SJCRH30 (cell line): Measurements from ENCODE around the gene SORL1-AS1.

Experiments used
- DNase-seq, 2 experiments: peaks; one replicate each; pipeline ENCODE4 v3.0.0-alpha.2; 2015 to 2020
- H3K27ac ChIP-seq: fragments of 250-450 bp; sonication (Bioruptor Pico); 2 replicates; pipeline ENCODE4 v1.5.1; 2020; ENCODE audit warnings: mild to moderate bottlenecking, moderate library complexity
- H3K27me3 ChIP-seq: fragments of 250-450 bp; sonication (Bioruptor Pico); 2 replicates; pipeline ENCODE4 v1.5.1; 2020; ENCODE audit warnings: mild to moderate bottlenecking, moderate library complexity
- H3K36me3 ChIP-seq: fragments of 250-450 bp; sonication (Bioruptor Pico); 2 replicates; pipeline ENCODE4 v1.5.1; 2020; ENCODE audit warnings: mild to moderate bottlenecking, moderate library complexity
- H3K4me1 ChIP-seq: fragments of 250-450 bp; sonication (Bioruptor Pico); 2 replicates; pipeline ENCODE4 v1.5.1; 2020; ENCODE audit warnings: mild to moderate bottlenecking, moderate library complexity
- H3K4me3 ChIP-seq: fragments of 250-450 bp; sonication (Bioruptor Pico); 2 replicates; pipeline ENCODE4 v1.5.1; 2020; ENCODE audit warnings: mild to moderate bottlenecking, moderate library complexity
- H3K9me3 ChIP-seq: fragments of 250-450 bp; sonication (Bioruptor Pico); replicated peaks from 2 replicates; pipeline ENCODE4 v1.5.1; 2020; ENCODE audit warnings: mild to moderate bottlenecking, moderate library complexity

Gene SORL1-AS1

DNA sequence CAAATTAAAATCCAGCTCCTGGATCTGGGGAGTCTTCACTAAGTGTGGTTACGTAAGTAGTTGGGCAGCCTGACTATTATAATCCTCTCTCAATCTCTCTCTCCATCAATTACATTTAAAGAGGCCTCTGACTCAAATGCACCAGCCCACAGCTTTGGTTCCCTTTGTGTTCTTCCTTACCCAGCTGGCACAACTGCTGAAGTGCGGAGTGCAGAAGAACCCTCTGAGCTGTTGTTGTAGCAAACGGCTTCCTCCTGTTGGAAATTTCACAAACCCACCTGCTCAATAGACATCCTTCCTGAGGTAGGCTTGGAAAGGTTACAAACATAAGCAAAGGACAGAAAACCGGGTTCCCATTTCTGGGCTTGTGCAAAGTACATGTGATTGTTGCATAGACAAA is 17.6 kb downstream of the SORL1-AS1 start:
- H3K4me1 ChIP-seq = no peaks in the 10 kb centered on the region
- H3K9me3 ChIP-seq = no peaks in the 10 kb centered on the region
- H3K36me3 ChIP-seq = no peaks in the 10 kb centered on the region
- no peak overlapping the region for H3K4me3 ChIP-seq
- DNase-seq = no peak
- no peaks in the 10 kb centered on the region for H3K27me3 ChIP-seq
- no peak overlapping the region for H3K27ac ChIP-seq

DNA sequence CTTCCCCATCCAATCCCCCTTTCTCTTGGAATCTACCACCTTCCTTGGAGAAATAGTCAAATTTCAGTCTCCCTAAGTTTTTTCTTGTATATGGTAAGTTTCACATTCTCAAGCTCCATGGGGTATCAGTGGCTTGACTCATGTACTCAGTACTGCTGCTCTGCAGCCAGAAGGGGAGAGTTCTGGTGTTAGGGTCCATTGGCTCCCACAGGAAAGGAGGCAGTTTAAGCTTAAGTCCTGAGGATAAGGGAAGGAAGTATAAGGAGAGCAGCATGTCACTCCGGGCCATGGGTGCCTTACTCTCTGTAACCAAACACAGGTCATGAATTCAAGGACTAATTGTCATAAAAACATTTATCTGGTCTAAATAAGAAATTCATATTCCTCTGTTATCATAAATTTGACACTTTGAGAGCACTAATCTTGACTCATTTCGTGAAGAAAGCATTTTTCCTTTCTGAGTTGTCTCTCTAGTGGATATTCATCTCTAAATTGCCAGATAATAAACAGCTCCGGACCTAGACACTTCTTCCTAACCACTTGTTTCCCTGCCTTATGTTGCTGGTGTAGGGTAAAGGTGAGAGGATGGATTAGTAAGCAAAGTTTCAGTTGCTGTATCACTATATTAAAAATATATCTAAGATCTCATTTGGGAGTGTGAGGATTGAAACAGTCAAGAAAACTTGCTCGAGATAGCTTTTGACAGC is 20.8 kb downstream of the SORL1-AS1 start:
- no peak overlapping the region for H3K27ac ChIP-seq
- H3K4me1 ChIP-seq = no peaks in the 10 kb centered on the region
- H3K36me3 ChIP-seq = no peaks in the 10 kb centered on the region
- H3K4me3 ChIP-seq = no peak overlapping the region
- no peak for DNase-seq
- no peaks in the 10 kb centered on the region for H3K27me3 ChIP-seq
- H3K9me3 ChIP-seq = no peaks in the 10 kb centered on the region

DNA sequence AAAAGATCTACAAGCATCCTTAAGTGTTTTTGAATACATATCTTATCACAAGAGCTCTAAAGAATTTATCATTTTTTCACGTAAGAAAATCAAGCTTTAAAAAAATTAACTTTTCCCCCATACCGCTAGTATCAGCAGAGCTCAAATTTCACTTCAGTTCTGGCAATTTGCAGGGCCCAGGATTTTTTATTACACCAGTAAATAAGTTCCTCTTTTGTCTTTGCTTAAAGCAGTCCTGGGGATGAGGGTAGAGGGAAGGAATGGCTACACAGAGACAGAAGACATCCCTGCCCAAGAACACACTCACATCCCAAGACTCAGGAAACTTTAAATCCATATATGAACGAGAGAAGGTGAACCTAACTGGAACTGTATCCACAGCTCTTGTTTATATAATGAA is 23.2 kb downstream of the SORL1-AS1 start:
- no peaks in the 10 kb centered on the region for H3K4me1 ChIP-seq
- DNase-seq = no peak
- no peaks in the 10 kb centered on the region for H3K36me3 ChIP-seq
- no peak overlapping the region for H3K4me3 ChIP-seq
- no peaks in the 10 kb centered on the region for H3K27me3 ChIP-seq
- H3K9me3 ChIP-seq = no peaks in the 10 kb centered on the region
- no peak overlapping the region for H3K27ac ChIP-seq

DNA sequence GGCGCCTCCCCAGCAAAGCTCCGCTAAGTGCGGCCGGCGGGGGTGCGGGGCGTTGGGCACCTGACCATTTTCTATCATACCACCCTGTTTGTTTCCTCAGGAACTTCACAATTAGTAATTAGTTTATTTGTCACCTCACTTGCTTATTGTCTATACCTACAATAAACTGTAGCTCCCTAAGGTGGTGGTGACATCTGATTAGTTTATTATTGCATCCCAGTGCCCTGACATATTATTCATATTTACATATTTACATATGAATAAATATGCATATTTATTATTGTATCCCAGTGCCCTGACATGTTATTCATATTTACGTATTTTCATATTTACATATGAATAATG is 25.4 kb downstream of the SORL1-AS1 start:
- no peak overlapping the region for H3K4me3 ChIP-seq
- DNase-seq = no peak
- no peaks in the 10 kb centered on the region for H3K27me3 ChIP-seq

DNA sequence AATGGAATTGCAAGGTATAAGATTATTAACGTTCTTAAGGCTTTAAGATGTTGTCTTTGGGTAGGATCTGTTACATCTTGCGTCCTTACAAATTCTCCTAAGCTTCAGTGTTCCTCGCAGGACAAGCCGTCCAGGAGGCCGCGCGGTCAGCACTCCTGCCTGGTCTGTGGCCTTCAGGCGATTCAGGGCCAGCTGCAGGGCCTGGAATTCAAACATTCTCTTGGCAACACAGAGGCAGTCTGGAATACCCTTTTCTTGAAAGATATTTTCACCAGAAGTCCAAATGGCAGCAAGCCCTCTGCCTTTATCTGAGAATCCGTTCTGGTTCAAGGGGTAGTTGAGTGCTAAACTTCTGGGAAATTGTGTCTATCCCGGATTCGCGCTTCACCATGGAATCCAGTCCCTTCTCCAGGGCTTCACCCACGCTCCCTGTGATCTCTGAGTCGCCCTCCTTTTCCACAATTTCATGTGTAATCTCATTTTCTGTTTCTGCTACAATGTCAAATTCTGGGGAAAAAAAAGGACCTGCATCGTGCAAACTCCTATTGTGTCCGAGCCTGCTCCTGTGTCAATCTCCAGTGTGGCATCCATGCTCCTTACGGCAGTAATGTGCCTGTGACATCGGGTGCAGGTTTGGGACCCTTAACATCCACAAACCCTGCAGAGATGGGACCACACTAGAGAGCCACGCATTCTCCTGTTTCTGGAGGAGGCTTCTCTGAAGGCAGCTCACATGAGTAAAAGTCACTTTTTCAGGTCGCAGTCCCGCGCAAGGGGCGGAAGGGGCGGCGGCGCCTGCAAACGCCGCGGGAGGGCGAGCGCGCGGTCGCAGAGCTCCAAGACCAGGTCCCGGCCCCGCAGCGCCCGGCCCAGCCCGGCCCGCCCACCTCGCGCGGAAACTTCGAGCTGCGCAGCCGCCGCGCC is 26.0 kb downstream of the SORL1-AS1 start:
- H3K9me3 ChIP-seq = no peaks in the 10 kb centered on the region
- H3K27me3 ChIP-seq = no peaks in the 10 kb centered on the region
- no peaks in the 10 kb centered on the region for H3K36me3 ChIP-seq
- DNase-seq = no peak
- H3K27ac ChIP-seq = no peak overlapping the region
- H3K4me3 ChIP-seq = no peak overlapping the region
- no peaks in the 10 kb centered on the region for H3K4me1 ChIP-seq

More for the DNA sequence above, 25.4 kb downstream of the SORL1-AS1 start:
- H3K36me3 ChIP-seq = no peaks in the 10 kb centered on the region
- no peaks in the 10 kb centered on the region for H3K9me3 ChIP-seq
- H3K4me1 ChIP-seq = no peaks in the 10 kb centered on the region
- H3K27ac ChIP-seq = no peak overlapping the region

DNA sequence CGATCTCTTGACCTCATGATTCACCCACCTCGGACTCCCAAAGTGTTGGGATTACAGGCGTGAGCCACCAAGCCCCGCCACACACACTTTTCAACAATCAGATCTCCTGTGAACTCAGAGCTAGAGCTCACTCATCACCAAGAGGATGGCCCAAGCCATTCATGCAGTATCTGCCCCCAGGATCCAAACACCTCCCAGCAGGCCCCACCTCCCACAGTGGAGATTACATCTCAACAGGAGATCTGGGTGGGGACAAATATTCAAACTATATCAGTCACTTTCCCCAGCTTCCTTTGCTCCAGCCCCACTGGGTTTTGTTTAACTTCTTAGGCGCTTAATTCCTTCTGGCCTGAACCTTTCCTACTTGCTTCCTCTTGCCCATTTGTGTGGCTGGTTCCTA is 26.9 kb downstream of the SORL1-AS1 start:
- Histone ChIP-seq H3K9me3 (no peaks in the 10 kb centered on the region), H3K4me1 (no peaks in the 10 kb centered on the region), H3K4me3 (no peak overlapping the region), H3K27me3 (no peaks in the 10 kb centered on the region), H3K27ac (no peak overlapping the region), H3K36me3 (no peaks in the 10 kb centered on the region)
- DNase-seq = no peak

DNA sequence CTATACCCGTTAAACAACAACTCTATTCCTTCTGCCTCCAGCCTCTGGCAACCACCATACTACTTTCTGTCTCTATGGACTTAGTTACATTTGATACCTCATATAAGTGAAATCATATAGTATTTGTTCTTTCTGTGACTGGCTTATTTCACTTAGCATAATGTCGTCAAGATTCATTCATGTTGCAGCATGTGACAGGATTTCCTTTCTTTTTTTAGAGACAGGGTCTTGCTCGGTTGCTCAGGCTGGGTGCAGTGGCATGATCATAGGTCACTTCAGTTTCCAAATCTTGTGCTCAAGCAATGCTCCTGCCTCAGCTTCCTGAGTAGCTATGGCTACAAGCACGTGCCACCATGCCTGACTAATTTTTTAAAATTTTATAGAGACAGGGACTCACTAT is 30.1 kb downstream of the SORL1-AS1 start:
- Histone ChIP-seq H3K27ac (no peak overlapping the region), H3K4me1 (peaks cover 9% of the 10 kb centered on the region), H3K4me3 (no peak overlapping the region), H3K36me3 (no peaks in the 10 kb centered on the region), H3K9me3 (no peaks in the 10 kb centered on the region), H3K27me3 (no peaks in the 10 kb centered on the region)
- DNase-seq = no peak

DNA sequence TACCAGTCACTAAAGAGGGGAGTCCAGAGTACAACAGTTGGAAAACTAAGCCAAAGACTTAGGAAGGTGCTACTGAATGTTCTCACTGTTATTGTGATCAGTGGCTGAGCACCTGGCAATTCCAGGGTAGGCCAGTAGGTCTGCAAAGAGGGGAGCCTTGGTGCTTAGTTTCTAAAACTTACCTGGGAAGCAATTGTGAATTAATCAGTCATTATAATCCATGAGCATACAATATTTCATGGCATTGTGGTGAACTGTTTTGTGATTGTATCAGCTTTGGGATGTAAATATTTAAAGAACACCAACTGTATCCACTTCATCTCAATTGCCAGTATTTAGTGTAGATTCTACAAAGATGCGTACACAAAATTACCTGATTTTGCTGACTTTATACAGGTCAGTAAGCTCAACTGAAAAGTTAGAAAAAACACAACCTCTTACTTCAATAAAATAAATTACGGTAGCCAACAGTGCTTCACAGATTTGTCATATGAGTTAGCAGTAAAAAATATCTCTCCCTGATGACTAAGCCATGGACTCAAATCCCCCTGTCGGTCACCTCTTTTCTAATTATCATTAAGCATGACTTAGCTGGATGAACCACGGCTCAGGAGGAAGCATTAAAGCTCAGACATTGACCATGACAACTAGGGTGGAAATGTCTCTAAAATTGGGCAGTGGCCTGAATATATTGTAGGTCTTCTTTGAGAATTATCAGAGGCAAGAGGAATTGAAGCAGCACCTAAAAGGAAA is 31.4 kb downstream of the SORL1-AS1 start:
- H3K9me3 ChIP-seq = no peaks in the 10 kb centered on the region
- H3K36me3 ChIP-seq = no peaks in the 10 kb centered on the region
- H3K27ac ChIP-seq = no peak overlapping the region
- H3K27me3 ChIP-seq = no peaks in the 10 kb centered on the region
- no peak for DNase-seq
- no peak overlapping the region for H3K4me3 ChIP-seq
- H3K4me1 ChIP-seq = peaks cover 16% of the 10 kb centered on the region

DNA sequence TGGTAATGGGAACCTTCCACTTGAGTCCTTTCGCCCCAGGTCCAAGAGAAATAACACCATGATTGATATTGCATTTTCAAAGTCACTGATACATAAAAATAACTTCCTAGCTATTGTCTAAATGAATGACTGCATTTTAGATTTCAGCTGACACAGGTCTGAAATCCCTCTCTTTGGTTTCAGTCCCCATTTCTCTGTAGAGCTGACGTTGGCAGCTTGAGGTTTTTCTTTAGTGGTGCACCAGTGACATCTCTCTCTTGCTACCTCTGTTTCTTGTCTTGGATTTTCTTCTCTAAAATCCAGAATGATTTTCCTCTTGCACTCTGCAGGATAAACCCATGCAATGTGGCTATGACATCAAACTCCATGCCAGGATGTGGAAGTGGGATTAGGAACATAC is 32.4 kb downstream of the SORL1-AS1 start:
- Histone ChIP-seq H3K27me3 (no peaks in the 10 kb centered on the region), H3K4me3 (no peak overlapping the region), H3K4me1 (peaks cover 16% of the 10 kb centered on the region), H3K27ac (no peak overlapping the region), H3K36me3 (no peaks in the 10 kb centered on the region), H3K9me3 (no peaks in the 10 kb centered on the region)
- no peak for DNase-seq

DNA sequence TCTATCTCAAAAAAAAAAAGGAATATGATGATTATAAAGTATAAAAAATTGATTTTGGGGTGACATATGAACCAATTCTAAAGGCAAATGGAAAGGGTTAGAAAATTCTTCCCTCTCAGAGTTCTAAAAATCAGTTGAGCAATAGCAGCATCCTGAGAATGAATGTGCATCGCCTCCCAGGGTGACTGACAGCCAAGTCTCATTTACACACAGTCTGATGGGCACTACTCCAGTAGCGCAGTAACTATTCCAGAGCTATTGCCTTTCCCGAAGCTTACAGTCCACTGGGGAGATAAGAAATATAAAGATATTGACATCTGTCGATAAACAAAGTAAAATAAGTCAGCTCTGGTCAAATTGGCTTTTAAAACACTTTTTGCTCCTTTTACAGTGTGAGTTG is 32.9 kb downstream of the SORL1-AS1 start:
- Histone ChIP-seq H3K27ac (no peak overlapping the region), H3K27me3 (no peaks in the 10 kb centered on the region), H3K4me1 (peaks cover 16% of the 10 kb centered on the region), H3K9me3 (no peaks in the 10 kb centered on the region), H3K36me3 (no peaks in the 10 kb centered on the region), H3K4me3 (no peak overlapping the region)
- DNase-seq = no peak

DNA sequence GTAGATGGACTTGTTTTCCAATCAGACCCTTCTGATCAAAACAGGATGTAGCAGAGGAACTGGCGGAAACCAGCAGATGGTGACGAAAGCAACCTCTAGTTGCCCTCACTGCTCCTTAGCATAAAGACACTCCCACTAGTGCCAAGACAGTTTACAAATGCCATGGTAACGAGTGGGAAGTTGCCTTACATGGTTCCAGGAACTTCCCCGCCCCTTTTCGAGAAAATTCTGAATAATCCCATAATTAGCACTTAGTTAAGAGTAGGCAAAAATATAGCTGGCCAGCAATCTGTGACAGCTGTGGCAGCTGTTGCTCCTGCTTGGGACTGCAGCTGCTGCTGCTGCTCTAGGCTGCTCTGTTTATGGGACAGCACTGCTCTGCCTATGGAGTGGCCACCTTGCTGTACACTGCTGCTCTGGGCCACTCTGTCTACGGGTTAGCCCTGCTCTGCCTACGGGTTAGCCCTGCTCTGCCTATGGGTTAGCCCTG is 34.1 kb downstream of the SORL1-AS1 start:
- Histone ChIP-seq H3K27ac (no peak overlapping the region), H3K27me3 (no peaks in the 10 kb centered on the region), H3K36me3 (no peaks in the 10 kb centered on the region), H3K9me3 (no peaks in the 10 kb centered on the region), H3K4me3 (no peak overlapping the region), H3K4me1 (peaks cover 16% of the 10 kb centered on the region)
- DNase-seq = peak; percentile 71 to 77

DNA sequence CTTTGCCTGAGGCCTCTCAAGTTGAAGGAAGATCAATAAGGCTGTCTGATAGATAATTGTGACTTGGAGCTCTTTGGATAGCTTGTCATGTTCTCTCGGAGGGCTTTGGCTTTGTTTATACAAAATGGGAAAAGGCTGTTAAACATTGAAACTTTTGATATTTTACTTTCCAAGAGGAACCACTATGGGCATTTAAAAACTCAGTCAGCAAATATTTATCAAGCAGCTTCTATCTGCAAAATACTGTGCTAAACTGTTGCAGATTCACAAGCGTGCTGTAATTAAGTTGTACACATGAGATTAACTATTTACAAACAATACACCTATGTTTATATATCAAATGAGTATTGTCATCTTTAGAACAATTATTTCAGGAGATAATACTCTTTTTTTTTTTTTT is 35.2 kb downstream of the SORL1-AS1 start:
- DNase-seq = no peak
- Histone ChIP-seq H3K9me3 (no peaks in the 10 kb centered on the region), H3K4me3 (no peak overlapping the region), H3K27ac (no peak overlapping the region), H3K4me1 (peaks cover 16% of the 10 kb centered on the region), H3K27me3 (no peaks in the 10 kb centered on the region), H3K36me3 (no peaks in the 10 kb centered on the region)

DNA sequence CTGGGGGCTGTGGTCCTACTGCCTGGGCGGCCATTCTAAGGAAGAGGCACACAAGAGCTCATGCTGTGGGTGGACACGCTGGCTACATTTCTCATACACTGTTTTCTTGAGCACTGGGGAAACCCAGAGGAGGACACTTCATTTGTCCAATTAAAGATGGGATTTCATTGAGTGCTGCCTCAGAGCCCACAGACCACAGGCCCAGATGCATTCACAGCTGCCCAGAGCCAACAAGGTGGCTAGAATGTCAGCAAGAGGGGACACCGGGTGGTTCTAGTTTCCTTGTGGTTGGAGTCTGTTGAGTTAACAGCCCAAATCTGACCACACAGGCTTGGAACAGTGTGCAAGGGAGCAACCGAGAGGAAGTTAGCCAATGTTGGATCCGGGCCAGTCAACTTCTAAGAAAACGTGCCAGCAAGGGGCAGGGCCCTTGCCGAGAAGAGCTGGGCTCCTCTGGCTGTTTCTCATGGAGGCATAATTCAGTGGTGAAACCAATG is 35.7 kb downstream of the SORL1-AS1 start:
- no peaks in the 10 kb centered on the region for H3K27me3 ChIP-seq
- no peak overlapping the region for H3K27ac ChIP-seq
- no peaks in the 10 kb centered on the region for H3K36me3 ChIP-seq
- peaks cover 16% of the 10 kb centered on the region for H3K4me1 ChIP-seq
- no peak overlapping the region for H3K4me3 ChIP-seq
- DNase-seq = peak; percentile 83 to 90
- H3K9me3 ChIP-seq = no peaks in the 10 kb centered on the region

DNA sequence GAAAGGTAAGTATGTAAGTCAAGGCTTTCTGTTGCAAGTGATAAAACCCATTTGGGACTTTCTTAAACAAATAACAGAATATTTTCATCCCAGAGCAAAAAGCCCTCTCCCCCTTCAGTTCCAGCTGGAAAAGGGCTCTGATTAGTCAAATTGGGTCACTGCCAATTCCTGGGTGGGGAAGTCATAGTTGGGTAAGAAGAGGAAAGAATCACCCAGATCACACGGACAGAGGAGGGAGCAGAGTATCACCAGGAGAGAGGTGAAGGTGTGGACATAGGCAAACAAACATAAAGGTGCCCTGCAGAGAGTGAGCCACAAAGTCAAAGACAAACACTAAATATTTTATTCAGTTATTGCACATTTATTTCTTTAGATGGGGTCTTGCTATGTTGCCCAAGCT is 36.9 kb downstream of the SORL1-AS1 start:
- Histone ChIP-seq H3K27me3 (no peaks in the 10 kb centered on the region), H3K36me3 (no peaks in the 10 kb centered on the region), H3K9me3 (no peaks in the 10 kb centered on the region), H3K4me1 (peaks cover 16% of the 10 kb centered on the region), H3K4me3 (no peak overlapping the region), H3K27ac (no peak overlapping the region)
- DNase-seq = no peak
